RCC 7860 (cell line): Measurements from ENCODE around the gene ELAVL3.
"Not testable (repeated sequence)": the region's sequence is repeated elsewhere in the genome, so short reads cannot be mapped to it uniquely, and the experiment has no call there.

Source experiments
- DNase-seq: peaks from one replicate; pipeline ENCODE4 v3.0.0-alpha.2; 2015; ENCODE audit warnings: low spot score
- FAIRE-seq: peaks from 2 replicates; lab custom pipeline; 2012; peaks lifted over from hg19 to GRCh38; lab: Jason Lieb, UNC

Gene ELAVL3

DNA sequence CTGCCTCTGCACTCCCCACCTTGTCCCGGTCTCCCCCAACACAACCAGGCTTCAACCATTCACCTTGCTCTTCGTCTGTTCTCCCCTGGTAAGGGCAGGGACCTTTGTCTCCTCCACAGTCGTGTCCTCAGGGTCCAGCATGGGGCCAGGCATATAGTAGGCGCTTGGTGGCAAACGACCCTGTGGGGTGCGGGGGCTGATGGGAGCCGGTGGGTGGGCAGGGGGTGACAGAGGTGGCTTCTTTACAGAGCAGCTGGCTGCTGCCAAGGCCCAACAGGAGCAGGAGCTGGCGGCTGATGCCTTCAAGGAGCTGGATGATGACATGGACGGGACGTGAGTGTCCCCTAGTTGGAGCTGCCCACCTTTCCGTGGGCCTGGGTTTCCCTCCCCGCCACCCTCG is 35.7 kb downstream of the ELAVL3 start:
- no peak for DNase-seq
- no peak for FAIRE-seq

DNA sequence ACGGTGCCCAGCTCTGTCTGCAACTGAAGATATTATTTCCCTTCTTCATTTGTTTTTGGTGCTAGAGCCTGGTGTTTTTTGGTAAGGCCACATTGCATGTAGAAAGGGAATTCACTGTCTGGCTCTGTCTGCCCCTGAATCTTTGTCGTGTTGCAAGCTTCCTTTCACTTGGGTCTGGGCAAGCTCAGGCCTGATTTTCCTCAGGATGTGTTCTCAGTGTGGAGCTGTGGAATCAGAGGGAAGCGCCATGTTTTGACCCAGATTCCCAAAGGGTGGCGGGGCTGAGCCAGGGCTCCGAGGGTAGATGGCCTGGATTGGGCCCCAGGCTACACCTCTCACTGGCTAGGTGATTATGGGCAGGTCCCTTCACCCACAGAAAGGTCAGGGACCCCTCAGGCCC is 36.8 kb downstream of the ELAVL3 start:
- FAIRE-seq (no peak), DNase-seq (no peak)

DNA sequence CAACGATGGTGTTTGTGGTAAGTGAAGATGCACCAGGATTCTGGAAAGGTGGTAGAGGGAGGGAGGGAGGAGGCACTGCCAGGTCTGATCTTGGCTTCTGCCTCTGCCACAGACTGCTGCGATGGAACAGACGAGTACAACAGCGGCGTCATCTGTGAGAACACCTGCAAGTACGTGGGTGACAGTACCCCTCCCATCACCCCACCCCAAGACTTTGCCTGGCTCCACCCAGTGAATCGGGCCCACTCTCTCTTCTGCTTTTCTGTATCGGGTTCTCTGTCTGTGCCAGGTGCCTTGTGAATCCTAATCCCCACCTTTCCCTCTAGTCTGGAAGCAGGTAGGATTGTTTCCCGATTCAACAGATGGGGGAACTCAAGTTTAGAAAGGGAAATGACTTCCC is 42.9 kb downstream of the ELAVL3 start:
- DNase-seq (no peak), FAIRE-seq (no peak)

DNA sequence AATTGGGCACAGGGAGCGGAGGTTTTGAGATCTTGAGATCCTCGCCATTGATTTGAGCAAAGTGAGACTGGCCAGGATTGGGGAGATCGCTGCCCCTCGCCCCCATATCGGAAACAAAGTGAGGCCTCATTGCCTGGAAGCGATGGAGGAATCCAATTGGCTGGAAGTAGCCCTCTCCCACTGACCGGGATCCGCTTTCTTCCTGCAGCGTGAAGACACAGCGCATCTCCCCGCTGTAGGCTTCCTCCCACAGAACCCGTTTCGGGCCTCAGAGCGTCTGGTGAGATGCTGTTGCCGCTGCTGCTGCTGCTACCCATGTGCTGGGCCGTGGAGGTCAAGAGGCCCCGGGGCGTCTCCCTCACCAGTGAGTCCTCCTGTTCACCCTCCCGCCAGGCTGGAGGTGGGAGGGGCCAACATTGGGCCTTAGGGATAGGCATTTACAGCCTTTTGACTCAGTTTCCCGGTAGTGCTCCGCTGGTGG is 45.0 kb downstream of the ELAVL3 start:
- no peak for FAIRE-seq
- DNase-seq: no peak

DNA sequence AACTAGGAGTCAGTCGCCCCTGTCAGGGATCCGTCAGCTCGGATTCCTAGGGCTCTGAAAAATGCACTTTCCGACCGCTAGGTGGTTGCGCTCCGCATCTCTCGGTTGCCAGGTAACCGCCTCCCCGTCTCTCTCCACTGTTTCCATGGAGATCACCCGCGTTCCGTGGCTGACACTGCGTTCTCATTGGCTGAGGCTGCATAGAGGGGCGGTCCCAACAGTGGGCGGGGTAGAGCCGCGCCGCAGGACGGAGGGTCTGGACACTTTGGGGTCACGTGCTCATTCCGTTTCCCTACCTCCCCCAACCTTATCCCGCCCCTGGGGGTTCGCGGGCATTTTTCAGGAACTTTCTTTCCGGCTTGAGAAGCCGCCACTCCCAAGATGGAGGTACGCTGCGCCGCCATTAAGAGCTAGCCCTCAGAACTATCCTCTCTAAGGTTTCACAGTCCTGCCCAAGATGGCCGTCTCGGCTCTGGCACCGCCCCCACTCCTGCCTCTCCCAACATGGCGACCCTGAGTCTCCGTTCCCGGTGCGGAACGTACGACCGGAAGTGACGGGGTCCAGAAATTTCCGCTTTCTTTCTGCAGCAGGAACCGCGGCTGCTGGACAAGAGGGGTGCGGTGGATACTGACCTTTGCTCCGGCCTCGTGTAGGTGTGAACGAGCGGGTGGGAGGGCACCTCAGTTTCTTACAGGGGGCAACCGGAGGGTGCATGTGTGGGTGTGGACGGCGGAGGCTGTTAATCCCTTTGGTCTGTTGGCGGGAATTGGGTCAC is 45.6 kb downstream of the ELAVL3 start, which contains the start of the genes ODAD3 and PRKCSH:
ODAD3 (minus strand) TSS at position 65 of the 776 bp plus-strand sequence. CDS start 105 bp downstream, outside the sequence.
PRKCSH (plus strand) TSS at position 579 of the 776 bp plus-strand sequence. CDS start 483 bp downstream, outside the sequence.
- peak; percentile 99 for DNase-seq

DNA sequence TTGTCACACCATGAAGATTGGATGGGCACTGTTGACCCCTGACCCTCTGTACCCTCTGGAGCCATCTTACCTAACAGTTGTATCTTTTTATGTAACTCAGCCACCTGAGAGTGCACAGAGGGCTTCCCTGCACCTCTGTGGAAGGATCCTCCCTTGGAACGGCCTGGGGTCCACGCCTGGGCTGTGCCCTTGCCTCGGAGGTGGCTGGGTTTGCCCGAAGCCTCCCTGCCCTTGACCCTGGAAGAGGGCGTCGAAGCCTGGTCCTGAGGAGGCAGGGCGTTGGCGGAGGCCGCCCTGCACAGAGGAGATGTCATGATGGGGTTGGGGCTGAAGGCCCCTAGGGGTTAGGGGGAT is 46.2 kb downstream of the ELAVL3 start:
- FAIRE-seq: no peak

More for the DNA sequence above, 45.6 kb downstream of the ELAVL3 start, which contains the start of the genes ODAD3 and PRKCSH:
- peak; percentile 95 for FAIRE-seq

DNA sequence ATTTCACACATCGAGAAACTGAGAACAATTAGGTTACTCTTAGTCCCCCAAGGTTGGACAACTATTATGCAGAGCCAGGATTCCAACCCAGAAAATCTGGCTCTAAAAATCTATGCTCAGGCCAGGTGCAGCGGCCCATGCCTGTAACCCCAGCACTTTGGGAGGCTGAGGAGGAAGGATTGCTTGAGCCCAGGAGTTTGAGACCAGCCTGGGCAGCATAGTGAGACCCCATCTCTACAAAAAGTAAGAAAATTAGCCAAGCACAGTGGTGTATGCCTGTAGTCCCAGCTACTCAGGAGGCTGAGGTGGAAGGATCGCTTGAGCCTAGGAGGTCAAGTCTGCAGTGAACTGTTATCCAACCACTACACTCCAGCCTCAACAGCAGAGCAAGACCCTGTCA is 47.3 kb downstream of the ELAVL3 start:
- not testable (repeated sequence) for FAIRE-seq, DNase-seq

More for the DNA sequence above, 46.2 kb downstream of the ELAVL3 start:
- DNase-seq: no peak

DNA sequence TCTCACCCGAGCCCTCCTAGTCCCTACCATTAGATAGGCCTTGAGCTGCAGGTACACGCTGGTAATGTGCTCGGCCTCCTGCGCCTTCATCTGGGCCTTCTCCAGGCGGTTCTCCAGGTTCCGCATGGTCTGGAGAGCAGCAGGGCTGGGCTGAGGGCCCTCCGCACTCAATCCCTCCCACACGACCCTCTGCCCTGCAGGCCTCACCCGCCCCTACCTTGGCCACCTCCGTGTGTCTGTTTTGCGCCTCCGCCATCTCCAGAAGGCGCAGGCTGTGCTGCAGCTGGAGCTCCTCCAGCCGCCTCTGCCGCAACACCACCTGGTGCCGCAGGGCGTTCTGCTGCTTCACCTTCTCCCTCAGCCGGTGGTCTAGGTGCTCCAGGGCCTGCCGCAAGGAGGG is 54.2 kb downstream of the ELAVL3 start:
- no peak for DNase-seq
- no peak for FAIRE-seq

DNA sequence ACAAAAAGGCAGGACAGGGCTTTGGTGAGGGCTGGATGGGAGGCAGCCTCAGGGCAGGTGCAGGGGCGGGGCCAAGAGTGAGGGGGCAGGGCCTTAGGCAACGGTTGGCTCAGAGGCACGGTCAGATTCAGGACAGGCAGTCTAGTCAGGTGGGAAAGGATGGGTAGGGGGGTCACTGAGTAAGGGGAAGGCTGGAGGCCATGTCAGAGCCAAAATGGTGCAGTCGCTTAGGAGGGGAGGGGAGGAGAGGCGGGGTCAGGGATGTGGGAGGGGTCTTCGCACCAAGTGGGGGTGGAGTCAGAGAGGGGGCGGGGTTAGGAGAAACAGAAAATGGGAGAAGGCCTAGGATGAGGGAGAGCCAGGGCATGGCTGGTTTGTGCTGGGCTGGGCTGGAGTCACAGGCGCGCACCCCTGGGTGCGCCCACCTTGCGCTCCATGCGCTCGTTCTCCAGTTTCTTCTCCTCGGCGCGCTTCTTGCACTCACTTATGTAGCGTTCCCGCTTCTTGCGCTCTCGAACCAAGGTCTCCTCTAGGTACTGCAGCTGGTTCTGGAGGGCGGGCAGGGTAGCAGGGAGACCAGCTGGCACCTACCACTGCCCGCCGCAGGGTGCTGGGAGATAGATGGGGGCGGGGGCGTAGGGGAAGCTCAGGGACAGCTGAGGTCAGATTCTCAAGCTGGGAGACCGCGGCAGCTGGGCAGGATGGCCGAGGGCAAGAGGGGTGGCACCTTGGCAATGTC is 55.0 kb downstream of the ELAVL3 start:
- DNase-seq (no peak), FAIRE-seq (no peak)

DNA sequence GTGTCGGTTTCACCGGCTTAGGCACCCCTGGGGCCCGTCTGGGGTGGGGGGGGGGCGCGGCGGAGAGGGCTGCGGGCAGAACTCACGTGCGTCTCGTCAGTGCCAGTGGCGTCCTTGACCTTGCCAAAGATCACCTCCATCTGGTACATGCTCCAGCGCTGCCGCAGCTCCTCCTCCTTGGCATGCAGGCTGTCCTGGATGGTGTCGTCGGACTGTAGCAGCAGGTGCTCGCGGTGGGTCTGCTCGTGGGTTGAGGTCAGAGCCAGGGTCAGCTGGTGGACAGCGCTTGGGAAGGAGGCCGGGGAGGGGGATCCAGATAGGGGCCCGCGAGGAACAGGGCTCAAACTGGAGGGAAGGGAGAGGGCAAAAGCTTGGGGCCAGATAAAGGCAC is 57.1 kb downstream of the ELAVL3 start:
- DNase-seq (no peak), FAIRE-seq (no peak)

DNA sequence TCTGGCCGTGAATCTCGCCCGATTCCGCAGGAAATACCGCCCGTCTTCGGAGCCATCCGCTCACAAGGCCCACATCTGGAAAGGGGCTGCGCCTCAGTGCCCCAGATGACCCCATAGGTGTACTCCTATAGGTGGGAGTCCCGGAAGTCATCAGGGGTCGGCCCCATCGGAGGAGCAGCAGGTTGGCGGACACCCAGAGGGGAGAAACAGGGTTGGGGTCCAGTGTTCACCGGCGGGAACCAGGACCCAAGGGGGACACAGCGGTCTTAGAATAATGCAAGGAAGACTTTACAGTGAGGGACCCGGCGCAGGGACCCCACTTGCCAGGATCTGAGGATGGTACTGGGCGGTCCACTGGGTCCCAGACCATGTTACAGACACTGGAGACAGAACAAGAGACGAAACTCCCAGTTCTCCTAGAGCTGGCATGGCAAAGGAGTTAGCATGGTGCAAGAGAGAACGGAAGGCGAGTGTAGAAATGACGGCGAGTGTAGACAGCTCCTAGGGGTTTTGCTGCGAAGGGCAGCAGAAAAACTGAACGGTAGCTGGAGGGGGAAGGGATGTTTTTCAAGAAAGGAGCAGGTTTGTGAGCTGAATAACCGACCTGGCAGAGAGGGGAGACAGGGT is 57.6 kb downstream of the ELAVL3 start:
- FAIRE-seq: no peak
- no peak for DNase-seq

DNA sequence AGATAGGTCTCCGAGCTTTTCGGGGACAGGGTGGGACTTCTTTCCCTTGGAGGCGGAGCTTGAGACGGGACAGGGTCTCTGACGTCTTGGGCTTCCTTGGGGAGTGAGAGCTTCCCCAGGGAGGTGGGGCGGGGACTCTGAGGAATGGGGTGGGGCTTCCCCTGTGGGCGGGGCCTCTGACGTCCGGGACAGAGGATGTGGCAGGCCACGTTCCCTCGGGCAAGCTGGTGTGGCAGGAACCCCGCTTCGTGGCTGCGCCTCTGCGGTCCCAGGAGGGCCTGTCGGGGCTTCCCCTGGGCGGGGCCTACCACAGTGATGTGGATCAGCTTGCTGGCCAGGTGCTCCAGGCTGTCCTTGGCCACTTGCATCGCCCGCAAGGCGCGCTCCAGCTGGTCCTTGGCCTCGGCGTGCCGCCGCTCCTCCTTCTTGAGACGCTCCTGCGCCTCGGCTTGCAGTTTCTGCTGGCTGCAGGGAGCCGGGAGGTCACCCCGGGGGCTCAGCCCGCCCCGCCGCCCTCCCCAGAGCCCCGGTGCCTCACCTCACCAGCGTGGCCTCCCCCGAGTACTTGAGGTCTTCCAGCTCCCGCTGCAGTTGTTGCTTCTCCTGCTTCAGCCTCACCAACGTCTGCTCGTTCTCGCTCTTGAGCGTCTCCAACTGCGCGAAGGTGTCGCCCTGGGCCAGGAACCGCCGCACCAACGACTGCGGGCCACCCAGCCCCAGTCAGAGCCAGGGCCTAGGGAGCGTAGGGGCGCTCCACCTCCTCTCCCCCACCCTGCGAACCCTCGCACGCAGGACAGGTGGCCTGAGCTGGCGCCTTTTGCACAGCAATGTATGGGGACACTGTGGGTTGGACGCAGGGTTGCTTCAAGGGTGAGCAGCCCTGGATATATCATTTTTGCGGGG is 58.4 kb downstream of the ELAVL3 start:
- FAIRE-seq: no peak
- no peak for DNase-seq

DNA sequence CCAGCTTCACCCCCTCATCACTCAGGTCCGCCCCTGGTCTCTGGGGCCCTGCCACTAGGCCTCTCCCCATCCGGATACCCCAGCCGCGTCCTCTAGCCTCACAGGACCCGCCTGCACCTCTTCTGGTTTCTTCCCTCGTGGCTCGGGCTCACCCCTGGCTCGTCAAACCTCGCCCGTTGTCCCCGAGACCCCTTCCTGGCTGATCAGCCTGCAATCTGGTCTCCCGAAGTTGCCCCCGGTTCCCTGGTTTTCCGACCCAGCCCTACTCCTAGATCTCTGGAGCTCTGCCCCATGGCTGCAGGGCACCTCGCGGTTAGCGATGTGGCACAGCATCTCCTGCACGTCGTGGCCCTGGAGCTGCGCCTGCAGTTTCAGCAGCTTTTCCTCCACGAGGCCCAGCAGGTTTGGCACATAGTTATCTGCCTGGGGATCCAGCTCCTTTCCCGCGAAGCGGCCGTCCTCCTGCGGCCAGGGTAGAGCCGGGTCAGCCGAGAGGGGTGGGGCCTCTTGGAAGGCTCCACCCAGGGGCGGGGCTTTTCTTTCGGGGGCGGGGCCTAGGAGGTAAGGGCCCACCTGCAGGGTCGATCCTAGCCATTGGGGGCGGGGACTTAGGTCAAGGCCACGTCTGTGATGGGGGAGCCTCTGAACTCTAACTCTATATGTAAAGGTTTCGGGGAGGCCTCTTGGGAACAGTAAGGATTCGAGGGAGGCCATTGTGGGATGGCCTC is 59.3 kb downstream of the ELAVL3 start:
- FAIRE-seq (no peak), DNase-seq (no peak)

DNA sequence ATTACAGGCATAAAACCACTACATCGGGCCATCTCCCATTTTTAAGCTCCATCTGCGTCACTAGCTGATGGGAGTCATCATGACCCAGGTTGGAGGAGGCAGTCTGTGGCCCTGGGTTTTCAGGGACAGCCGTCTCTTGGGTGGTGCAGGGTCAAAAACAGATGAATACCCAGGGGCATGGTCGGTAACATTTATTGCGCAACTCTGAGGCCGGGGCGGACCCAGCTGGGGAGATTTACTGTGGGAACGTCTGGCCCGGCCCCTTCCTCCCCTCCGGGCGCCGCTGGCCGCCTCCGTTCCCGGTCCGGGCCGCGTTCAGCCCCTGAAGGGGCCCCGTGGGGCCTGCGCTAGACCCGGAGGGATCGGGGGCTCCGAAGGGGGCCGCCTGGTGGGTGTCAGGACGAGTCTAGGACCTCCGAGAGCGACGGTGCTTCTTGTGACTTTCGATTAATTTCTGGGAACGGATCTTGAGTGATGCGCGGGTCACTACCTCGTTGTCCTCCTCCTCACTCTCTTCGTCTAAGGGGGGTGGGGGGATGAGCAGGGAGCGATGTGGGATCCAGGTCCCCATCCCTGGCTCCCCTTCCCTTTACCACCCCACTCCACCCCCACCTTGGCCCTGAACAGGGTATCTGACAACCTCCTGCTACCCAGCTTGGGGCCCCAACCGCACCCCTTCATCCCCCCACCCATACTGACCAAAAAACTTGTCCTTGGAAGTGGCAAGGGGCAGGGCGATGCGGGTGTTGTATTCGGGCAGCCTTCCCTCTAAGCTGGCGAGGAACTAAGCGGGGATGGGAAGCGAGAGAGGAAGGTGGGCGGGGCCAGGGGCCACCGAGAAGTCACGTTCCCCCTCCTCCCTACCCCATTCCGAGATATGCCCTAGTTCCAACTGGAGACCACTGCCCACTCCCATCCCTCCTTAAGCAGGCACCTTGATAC is 60.1 kb downstream of the ELAVL3 start:
- DNase-seq (no peak), FAIRE-seq (no peak)

DNA sequence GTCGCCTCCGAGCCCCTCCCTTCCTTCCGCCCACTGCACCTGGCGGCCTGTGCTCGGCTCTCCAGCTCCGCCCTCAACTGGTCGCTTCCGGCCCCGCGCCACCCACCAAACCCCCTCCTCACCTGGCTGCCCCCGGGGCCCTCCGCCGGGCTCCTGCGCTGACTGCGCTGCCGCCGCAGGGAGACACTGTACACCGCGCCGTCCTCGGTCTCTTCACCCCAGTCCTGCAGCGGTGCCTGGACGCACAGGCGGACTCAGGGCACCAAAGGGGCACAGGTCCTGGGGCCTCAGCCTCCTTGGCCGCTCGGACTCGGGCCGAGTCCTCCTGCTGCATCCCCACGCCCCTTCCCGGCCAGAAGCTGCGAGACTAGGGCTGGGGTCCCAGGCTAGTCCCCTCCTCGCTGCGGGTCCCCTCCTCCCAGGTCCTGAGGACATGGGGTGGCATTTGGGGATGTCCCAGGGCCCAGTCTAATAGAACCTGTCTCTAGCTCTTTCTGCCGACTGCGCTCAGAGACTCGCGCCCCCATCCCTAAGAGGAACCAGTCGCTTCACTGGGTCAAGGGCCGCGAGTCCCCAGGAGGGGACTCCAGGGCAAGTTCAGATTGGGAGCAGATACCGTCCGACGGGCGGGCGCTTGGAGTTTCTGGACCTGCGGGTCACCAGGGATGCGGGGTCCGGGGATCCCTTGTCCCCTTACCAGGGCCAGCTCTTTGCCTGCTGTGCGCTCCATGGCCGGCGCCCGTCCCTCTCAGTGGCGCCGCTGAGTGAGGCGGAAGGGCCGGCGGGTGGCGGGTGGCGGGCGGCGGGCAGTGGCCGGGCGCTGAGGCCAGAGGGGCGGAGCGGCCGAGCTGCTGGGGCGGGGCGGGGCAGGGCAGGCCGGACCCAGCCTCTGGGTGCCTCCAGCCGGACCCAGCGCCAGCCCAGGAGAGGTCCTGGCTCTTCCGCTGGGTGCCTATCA is 62.0 kb downstream of the ELAVL3 start, which contains the start of gene RGL3:
RGL3 (minus strand) TSS at position 766 of the 958 bp plus-strand sequence; CDS start at position 730, 36 bp downstream.
- no peak for FAIRE-seq
- peak; percentile 17 for DNase-seq

DNA sequence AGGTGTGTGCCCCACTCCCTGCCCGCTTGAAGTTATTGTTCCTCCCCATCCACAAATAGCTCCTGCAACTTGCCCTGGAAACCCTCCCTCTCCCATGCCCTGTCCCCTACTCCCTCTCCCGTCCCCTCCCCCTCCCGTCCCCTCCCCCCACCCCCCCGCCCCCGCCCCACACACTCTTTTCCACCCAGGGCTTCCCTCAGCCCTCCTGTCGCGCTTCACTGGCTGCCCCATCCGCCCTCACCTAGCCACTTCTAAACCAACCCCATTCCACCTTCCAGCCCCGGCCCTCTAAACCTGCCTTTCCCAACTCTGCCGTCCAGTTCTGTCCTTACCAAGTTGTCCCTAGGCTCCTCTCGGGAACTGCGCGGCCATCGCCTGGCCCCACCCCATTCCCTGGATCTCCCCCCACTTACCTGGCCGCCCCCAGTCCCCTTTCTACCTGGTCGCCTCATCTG is 62.7 kb downstream of the ELAVL3 start:
- DNase-seq (no peak), FAIRE-seq (no peak)

DNA sequence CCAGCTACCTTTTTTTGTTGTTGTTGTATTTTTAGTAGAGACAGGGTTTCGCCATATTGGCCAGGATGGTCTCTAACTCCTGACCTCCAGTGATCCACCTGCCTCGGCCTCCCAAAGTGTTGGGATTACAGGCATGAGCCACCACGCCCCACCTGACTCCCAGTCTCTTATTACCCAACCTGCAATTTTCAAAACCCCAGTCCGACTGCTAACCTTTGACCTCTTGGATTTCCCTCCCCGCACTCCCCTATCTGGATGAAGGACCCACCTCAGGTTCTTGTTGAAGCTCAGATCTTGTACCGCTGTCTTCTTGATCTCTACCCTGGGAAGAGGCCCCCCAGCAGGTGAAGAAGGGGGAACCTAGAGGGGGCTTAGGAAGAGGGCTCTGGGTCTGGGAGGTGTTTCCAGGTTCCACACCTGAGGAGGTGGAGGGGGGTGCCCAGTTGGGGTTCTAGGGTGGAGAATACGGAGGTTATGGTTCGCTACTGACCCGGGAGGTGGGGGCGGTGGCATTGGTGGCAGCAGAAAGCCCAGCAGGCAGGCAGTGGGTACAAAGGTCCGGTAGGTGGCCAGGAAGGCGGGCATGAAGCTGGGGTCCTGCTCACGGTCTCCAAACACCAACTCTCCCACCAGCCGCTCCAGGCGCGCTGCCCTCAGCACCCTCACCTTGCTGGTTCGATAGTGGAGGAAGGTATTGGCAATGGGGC is 64.3 kb downstream of the ELAVL3 start:
- DNase-seq (no peak), FAIRE-seq (no peak)
